ENCODE data around the gene TPPP.

Gene TPPP

DNA sequence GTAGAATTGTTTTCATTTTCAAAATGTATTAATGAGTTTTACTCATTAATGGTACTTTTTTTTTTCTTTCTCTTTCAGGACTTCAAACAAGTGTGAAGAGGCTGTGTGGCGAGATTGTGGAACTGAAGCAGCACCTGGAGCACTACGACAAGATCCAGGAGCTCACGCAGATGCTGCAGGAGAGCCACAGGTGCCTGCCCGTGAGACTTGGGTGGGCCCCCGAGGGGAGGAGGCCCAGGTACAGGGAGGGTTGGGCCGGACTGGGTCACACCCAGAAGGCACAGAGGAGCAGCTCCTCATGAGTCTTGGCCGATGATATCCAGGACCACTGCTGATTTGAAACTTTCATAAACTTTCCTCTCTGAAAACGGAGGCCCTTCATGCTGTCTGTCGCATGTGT, 45.4 kb downstream of the TPPP start:
- in situ Hi-C loops (cut with HindIII; ENCODE audit: low sequenced_read_pairs): no loop called here

DNA sequence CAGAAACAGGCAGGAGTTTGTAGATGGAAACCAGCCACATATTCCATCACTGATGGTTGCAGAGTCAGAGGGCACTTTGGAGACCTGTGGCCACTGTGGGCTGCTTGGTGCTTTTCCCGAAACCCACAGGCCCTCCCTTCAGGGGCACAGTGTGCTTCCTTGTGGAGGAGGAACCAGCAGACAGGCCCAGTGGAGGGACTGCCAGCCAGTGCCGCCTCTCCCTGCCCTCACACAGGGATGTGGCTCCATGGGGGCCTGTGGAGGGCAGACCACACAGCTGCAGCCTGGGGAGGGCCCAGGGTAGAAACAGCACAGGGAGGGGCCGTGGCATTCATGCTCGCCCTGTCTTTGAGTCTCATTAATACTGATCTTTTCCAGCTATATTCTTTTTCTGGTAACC, 45.8 kb downstream of the TPPP start:
- in situ Hi-C loops (cut with HindIII; ENCODE audit: low sequenced_read_pairs): no loop called here

DNA sequence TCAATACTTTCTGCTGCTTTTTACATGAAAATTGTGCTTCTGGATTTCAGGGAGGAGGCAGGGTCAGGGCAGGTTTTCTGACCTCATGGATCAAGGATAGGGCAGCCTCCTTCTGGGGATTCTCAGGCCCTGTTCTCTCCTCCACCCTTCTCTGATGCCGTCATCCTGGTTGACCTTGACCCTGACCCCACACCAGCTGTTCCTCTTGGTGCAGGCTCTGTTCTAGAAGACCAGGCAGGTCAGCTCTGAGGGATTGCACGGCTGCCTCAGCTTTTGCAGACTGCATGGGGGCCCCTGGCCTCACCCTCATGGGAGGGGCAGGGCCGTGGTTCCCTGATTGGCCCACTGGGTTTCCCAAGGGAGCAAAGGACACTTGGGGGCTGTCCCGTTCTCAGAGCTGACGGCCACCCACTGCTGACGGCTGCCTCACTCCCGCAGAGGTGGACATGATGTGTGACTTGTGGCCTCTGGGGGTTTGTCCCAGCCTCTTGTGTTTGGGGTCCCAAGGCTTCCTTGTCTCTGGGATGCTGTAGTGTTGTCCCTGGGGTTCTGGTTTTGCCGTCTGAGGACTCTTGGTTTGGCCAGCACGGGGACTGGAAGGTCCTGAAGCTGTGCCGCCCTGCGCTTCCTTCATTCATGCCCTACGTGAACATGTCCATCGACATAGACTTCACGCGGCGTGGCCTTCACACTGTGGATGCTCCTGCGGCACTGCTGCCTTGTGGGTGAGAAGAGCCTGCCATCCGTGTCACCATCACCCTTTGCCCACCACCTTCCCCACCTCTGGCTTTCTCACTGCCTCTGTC, 46.6 kb downstream of the TPPP start:
- in situ Hi-C loops (cut with HindIII; ENCODE audit: low sequenced_read_pairs): no loop called here

DNA sequence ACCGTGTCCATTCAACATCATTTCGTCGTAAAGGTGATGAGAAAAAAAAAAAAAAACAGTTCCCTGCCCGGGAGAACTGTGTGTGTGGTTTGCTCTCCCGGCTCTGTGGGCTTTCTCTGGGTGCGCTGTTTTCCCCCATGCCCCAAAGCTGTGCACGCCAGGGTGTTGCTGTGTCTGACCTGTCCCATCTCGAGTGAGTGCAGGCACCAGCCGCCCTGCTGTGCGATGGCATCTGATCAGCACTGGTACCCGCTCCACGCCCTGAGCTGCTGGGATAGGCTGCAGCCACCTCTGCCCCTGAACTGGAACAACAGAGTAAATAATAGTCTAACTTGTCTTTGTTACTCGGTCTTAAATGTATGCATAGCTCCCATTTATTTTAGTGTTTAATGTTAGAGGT, 47.7 kb downstream of the TPPP start:
- in situ Hi-C loops (cut with HindIII; ENCODE audit: low sequenced_read_pairs): no loop called here

DNA sequence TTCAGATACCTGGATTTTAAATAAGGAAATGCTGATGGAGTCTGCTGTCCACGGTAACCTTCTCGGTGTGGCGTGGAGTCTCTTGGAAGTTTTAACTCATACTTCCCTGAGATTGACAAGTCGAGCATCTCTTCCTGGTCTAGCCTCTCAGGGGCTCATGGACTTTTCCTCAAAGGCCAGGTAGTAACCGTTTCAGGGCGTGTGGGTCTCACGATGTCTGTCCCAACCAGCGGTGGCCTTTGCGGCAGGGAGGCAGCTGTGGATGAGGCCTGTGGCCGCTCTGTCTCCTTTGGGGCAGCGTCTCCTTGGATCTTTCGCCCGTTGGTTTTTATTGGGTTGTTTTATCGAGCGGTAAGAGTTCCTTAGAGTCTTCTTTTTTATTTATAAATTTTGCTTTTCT, 48.2 kb downstream of the TPPP start:
- in situ Hi-C loops (cut with HindIII; ENCODE audit: low sequenced_read_pairs): no loop called here

DNA sequence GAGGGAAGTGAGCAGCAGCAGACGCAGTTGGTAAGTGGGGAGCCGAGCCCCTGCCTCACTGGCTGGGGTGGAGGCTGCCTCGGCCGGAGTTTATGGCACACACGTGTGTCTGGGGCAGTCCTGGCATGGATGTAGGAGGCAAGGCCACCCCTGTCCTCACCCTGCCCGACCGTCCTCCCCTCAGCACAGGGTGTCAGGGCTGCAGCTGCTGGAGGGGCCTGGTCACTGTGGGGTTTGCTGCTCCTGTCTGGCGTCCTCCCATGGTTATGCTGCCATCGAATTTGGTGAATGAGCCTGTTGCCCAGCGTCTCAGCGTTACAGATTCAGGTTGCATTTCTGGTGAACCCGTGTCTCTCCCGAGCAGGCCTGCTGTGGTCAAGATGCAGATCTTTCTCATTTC, 48.6 kb downstream of the TPPP start:
- in situ Hi-C loops (cut with HindIII; ENCODE audit: low sequenced_read_pairs): no loop called here

DNA sequence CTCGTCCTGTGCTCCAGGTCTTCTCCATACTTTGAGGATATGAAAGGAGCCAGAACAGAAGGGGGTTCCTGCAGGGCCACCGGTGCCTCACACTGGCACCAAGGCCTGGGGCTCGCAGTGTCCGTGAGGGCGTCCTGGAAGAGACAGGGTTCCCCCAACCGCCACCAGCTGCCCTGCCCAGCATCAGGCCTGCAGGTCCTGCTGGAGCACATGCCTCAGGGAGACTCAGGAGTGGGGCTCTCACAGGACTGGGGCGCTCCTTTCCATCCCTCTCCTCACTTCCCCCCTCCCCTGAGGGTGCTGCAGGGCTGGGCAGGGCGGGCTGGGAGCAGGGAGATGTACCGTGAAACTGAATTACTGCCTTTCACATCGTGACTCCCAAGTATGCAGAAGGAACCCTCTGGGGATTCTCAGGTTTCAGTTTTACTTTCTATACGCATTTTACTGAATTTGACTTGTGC, 49.3 kb downstream of the TPPP start:
- in situ Hi-C loops (cut with HindIII; ENCODE audit: low sequenced_read_pairs): no loop called here

DNA sequence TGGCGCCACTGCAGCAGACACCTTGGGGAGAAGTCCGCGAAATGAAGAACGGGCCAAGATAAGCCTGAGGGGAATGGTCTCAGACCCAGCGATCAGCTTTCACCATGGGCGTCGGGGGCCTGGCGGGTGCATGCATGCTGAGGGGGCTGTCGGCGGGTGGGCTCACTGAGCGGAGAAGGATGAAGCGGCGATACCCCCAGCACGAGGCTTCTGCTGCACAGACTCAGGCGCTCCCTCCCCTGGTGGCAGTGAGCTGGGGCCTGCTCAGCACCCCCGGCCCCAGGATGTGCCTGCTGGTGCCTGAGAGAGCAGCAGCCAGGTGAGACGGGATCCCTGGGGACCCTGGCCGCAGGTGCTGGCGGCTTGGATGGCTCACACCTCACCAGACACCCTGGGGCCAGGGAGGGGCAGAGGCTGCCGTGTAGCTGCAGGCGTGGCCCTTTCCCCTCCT, 49.8 kb downstream of the TPPP start:
- in situ Hi-C loops (cut with HindIII; ENCODE audit: low sequenced_read_pairs): no loop called here

DNA sequence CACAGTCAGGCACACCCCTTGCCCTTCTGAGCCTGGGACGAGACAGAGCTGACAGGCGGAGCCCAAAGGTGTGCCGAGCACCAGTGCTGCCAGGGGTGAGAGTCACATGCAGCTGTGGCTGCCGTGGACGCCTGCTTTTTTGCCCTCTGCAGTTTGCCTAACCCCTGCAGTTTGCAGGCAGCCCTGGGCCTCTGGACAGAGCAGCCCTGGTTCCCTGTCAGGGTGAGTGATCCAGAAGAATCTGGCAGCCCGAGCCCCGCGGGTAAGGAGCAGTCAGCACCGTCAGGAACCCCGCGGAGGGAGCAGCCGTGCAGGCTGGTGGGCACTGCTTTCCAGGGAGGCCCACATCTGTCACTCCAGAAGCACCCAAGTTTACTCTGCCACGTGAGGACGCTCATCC, 50.7 kb downstream of the TPPP start:
- in situ Hi-C loops (cut with HindIII; ENCODE audit: low sequenced_read_pairs): no loop called here

DNA sequence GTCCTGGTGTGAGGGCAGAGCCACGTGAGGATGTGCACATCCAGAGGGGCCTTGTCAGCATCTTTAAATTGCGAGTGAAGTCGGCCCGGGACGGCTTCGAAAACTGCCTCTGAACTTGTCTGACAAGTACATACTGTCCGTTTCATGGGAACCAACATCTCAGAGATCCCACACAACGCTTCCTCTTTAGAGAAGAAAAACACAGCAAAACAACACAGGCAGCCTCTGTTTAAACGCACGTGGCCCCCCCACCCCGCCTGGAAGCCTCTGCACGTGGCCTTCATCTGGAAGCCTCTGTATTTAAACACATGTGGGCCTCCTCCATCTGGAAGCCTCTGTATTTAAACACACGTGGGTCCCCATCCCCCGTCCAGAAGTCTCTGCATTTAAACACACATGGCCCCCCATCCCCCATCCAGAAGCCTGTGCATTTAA, 51.8 kb downstream of the TPPP start:
- in situ Hi-C loops (cut with HindIII; ENCODE audit: low sequenced_read_pairs): no loop called here

DNA sequence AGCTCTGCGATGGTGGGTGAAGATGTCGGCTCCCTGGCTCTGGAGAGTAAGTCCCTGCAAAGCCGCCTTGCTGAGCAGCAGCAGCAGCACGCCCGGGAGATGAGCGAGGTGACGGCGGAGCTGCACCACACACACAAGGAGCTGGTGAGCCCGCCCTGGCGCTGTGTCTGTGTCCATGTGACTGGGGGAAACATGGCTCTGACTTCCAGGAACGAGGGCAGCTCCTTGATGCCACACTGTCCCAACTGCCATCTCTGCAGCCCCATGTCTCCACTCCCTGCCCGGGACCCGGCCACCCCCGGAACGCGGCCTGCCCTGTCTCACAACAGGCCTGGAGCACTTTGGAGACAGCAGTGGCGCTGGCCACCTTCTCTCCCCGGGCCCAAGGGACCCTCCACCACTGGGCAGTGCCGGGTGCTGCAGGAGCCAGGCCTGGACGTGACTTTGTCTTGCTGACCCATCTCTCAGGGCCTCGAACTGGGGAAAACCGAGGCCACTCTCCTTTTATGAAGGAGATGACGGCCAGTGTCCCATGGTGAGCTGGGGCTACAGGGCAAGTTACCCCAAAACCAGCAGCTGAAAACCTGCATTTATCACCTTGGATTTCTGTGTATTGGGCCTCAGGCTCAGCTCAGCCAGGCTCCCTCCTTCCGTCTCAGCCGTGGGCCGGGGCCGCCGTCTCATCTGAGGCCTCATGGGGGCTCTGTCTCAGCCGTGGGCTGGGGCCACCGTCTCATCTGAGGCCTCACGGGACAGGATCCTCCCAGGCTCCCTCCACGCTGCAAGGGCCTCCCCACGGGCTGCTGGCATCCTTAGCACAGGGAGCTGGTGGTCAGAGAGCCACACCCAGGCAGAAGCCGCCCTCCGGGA, 52.5 kb downstream of the TPPP start:
- in situ Hi-C loops (cut with HindIII; ENCODE audit: low sequenced_read_pairs): no loop called here

DNA sequence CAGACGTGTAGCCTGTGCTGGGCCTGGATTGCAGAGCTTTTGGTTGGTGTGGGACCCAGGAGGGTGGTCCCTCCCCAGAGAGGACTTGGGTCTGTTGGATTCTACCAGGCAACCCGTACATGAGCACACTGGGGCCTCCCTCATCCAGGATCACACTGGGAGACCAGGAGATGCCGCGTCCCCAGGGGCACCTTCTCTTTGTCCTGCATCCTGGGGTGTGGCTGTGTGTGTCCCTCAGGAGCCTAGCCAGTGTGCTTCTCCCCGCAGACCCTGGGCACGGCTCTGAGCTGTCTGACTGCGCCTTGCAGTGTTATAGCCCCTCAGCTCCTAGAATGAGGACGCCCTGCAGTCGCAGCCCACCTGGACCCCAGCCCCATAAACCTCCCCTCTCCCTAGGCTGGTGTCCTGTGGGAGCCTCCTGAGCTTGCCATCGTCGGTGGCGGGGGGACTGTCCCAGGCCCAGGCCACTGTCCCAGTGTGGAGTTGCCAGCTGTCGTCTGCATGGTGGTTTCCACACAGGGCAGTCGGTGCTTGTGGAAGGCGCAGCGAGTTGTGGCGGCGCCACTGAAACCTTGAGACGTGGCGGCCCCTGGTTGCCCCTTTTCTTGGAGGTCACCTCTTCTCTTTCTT, 53.5 kb downstream of the TPPP start:
- in situ Hi-C loops (cut with HindIII; ENCODE audit: low sequenced_read_pairs): no loop called here

DNA sequence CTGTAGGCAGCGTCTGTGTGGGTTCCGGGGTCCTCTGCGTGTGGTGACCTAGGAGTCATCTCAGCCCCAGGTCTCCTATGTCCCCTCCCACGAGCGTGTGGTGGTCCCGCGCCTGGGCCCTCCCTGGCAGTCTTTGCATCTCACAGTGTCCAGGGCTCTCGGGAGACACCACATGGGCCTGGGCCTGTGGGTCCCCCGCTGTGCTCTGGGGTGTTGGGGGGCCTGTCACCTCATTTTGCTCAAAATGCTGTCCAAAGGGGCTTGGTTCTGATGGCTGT, 54.0 kb downstream of the TPPP start:
- in situ Hi-C loops (cut with HindIII; ENCODE audit: low sequenced_read_pairs): no loop called here

DNA sequence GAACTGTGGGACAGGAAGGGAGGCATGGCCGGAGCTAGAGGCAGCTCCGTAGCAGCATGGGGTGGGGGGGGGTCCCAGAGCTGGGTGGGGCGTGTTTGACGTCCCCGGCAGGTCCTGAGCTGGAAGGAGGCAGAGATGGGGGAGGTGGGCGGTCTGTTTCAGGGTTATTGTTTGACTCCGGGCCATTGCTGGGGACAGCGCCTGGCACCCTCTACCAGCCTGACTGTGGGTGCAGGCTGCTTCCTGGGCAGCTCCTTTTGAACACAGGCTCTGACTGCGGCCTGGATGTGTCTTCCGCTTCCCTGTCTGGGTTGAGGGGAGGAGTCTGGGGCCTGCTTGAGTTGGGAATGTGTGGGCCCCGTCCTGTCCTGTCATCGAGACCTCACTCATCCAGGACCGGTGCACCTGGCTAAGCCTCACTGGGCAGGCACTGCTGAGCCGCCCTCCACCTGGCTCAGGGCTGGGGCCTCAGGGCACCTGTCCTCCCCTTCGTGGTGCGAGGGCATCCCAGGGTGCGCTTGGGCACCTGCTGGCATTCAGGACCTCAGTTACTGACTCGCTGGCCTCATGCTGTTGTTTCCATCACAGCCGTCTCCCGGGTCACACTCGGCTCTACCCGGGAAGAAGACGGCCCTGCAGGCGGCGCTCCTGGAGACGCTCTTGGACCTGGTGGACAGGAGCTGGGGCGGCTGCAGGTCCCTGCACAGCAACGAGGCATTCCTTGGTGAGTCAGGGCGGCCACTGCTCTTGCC, 54.5 kb downstream of the TPPP start:
- in situ Hi-C loops (cut with HindIII; ENCODE audit: low sequenced_read_pairs): no loop called here

DNA sequence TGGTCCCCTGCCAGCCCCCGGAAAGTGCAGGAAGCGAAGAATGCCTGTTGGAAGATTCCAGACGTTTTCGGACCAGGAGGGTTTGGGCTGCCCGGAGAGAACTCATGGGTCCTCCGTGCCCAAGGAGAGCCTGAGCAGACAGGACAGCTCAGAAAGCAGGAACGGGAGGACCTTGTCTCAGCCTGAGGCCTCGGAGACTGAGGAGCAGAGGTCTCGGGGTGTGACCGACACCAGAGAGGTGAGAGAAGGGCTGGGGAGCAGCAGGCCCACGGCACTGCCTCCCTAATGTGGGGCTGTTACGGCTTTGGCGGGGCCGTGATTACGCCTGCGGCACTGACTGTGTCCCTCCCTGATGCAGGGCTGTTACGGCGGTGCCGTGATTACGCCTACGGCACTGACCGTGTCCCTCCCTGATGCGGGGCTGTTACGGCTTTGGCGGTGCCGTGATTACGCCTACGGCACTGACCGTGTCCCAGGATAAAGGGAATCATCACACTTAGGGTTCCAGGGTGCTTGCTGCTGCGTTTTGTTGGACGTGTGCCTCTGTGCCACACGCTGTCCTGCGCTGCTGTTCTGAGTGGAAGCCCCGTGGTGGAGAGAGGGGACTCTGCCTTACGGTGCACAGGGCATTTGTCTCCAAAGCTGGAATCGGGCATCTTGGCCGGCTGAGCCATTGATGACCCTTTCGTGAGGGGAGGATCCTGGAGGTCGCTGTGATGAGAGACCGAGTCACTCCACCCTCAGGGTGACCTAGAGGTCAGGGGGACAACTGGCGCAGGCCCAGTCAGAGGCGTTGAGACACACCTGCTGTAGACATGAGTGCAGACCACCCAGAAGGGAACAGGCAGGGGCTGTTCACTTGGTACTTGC, 55.3 kb downstream of the TPPP start:
- in situ Hi-C loops (cut with HindIII; ENCODE audit: low sequenced_read_pairs): no loop called here

DNA sequence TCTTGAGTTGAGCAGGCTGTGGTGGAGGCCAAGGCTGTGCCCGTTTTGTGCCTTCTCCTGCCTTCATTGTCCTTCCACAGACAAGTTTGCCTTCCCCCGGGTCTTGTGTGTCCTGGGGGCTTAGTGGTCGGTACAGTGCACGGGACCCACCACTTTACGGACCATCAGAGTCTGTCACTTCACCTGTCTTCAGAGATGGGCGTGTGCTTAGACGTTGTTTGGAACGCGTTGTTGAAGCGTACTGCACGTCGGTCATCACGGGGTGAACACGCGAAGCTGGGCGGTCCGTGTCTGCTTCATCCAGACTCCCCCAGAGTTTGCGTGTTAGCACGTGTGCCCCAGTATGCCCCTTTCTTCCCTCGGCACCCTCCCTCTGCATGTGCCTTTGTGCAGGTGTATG, 56.2 kb downstream of the TPPP start:
- in situ Hi-C loops (cut with HindIII; ENCODE audit: low sequenced_read_pairs): no loop called here

DNA sequence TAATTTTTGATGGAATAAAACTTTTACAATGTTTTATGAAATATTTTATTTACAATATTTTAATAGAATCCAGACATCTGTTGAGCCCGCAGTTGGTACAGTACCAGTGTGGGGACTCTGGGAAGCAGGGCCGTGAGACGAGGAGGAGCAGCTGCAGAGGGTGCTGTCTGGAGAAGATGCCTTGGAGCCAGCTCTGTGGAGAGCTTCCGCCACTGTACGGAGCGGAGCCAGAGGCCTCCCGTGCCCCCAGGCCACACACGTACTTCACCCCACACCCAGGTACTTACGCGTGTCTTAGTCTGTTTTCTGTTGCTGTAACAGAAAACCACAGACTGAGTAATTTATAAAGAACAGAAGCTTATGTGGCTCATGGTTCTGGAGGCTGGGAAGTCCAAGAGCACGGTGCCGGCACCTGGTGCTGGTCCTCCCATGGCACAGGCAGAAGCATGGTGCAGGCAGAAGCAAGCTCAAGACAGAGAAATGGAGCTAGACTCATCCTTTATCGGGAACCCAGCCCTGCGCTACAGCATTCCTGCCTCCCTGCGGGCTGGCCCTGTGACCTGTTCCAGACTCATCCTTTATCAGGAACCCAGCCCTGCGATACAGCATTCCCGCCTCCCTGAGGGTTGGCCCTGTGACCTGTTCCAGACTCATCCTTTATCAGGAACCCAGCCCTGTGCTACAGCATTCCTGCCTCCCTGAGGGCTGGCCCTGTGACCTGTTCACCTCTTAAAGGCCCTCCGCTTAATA, 57.7 kb downstream of the TPPP start:
- in situ Hi-C loops (cut with HindIII; ENCODE audit: low sequenced_read_pairs): no loop called here

DNA sequence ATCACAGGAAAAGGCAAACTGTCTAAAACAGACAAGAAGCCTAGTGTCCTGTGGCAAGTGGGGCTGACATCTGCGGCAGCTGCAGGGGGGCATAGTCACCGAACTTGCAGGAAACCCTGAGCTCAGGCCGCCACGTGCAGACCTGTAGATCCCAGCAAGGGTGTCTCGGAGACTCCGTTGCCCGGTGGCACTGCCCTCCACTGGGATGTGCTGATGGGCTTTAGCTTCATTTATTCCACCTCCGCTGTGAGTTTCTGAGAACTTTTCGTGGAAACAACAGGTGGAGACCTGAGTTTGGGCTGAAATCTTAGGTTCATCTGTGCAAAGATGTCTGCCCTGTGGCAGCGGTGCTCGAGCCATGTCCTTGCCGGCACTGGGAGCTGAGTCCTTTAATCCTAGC, 59.0 kb downstream of the TPPP start:
- in situ Hi-C loops (cut with HindIII; ENCODE audit: low sequenced_read_pairs): no loop called here

DNA sequence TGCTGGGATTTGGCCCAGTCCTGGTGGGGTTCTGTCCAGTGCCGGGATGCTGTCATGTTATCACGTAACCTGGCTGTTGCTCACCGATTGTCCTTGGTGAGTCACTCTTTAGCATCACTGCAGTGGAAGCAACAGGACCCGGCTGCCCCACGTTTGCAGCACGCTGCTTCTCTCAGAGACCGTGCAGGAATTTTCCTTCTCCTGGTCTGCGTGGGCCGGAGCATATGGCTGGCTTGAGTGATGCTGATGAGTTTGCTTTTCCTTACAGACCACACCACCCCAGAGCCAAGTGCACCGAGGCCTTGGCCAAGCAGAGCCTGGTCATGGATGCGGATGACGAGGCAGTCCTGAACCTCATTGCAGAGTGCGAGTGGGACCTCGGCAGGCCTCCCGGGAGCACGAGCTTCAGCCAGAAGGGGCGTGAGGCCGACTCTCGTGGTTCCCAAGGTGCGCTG, 59.6 kb downstream of the TPPP start:
- in situ Hi-C loops (cut with HindIII; ENCODE audit: low sequenced_read_pairs): no loop called here
